ENCODE data around the gene TRAF2.

DNA sequence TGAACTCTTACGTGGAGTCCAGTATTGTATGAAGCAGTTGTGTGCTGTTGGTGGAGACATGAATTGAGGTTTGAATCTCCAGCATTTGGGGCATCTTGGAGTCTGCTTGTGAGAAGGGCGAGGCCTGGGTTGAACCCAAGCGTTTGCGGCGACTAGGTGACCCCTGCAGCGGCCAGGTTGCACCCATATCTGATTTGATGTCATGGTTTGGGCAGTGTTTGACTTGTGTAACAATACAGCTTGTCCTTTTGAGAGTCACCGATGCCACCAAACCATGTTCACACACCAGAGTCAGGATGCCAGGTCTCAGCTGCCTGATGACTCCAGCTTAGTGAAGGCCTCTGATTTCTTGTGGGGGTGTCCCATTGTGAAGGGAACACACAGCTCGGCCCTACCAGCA is 2.1 kb downstream of the TRAF2 start:
- TF ChIP-seq, protein P1, sequence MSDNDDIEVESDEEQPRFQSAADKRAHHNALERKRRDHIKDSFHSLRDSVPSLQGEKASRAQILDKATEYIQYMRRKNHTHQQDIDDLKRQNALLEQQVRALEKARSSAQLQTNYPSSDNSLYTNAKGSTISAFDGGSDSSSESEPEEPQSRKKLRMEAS (IDR thresholded peaks at IDR 0.05; ENCODE audit: insufficient read depth, insufficient read length) = no peak
- TF ChIP-seq, protein P2, sequence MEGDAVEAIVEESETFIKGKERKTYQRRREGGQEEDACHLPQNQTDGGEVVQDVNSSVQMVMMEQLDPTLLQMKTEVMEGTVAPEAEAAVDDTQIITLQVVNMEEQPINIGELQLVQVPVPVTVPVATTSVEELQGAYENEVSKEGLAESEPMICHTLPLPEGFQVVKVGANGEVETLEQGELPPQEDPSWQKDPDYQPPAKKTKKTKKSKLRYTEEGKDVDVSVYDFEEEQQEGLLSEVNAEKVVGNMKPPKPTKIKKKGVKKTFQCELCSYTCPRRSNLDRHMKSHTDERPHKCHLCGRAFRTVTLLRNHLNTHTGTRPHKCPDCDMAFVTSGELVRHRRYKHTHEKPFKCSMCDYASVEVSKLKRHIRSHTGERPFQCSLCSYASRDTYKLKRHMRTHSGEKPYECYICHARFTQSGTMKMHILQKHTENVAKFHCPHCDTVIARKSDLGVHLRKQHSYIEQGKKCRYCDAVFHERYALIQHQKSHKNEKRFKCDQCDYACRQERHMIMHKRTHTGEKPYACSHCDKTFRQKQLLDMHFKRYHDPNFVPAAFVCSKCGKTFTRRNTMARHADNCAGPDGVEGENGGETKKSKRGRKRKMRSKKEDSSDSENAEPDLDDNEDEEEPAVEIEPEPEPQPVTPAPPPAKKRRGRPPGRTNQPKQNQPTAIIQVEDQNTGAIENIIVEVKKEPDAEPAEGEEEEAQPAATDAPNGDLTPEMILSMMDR (IDR thresholded peaks at IDR 0.05; ENCODE audit: extremely low read depth in 1 of 2, insufficient read depth in 1 of 2, low read depth in 1 of 2, low read length in 2 of 2) = no peak
- no peak for TF ChIP-seq EZH2 (IDR thresholded peaks at IDR 0.05; ENCODE audit: borderline replicate concordance, low read depth, low read length, severe bottlenecking)
